PC-9 (cell line): ENCODE results near the gene BTLA.

Source experiments
- CTCF ChIP-seq: fragments of 200-600 bp; sonication (generic); conservative IDR thresholded peaks from 2 replicates; pipeline ENCODE4 v1.6.1; 2017; ENCODE audit warnings: mixed run types, antibody characterized with exemption, mild to moderate bottlenecking, moderate library complexity
- EZH2 ChIP-seq: fragments of 200-600 bp; sonication (generic); IDR thresholded peaks from 2 replicates; pipeline ENCODE4 v1.8.0; 2017; ENCODE audit warnings: antibody characterized with exemption, low read depth

DNA sequence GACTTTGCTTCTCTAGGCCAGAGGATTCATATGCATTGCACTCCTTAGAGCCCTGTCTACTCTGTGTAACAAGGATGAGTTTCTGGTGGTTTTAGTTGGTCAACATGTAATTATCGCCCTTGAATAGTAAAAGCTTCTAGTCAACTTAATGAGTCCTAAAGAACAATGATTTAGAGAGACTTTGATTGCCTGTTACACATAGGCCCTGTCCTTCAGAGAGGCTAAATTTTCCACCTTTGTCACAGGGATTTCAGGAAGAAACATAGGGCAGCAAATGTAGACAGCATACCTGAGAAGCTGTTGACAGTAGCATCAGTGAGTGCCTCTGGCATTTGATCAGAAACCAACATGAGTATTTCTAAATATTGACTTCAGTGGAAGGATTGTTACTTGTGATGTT is 7.1 kb downstream of the BTLA start:
- TF ChIP-seq CTCF = no peak
- no peak for TF ChIP-seq EZH2
